Parathyroid adenoma (tissue), 2 donors: ENCODE measurements around the gene ARHGAP27.

Experiments used
- H2AFZ ChIP-seq: fragments of 300-600 bp; sonication (generic); one replicate; pipeline ENCODE4 v1.7.0; 2017; ENCODE audit warnings: antibody characterized with exemption, mild to moderate bottlenecking
- H3K27ac ChIP-seq: fragments of 300-600 bp; sonication (generic); one replicate; pipeline ENCODE4 v1.7.0; 2017
- H3K27me3 ChIP-seq: fragments of 300-600 bp; sonication (generic); one replicate; pipeline ENCODE4 v1.7.0; 2017; ENCODE audit warnings: low read length; ENCODE audit not compliant: control insufficient read depth, insufficient read depth
- H3K36me3 ChIP-seq: fragments of 300-600 bp; sonication (generic); one replicate; pipeline ENCODE4 v1.7.0; 2017; ENCODE audit warnings: low read length; ENCODE audit not compliant: control insufficient read depth, insufficient read depth
- H3K4me1 ChIP-seq: fragments of 300-600 bp; sonication (generic); one replicate; pipeline ENCODE4 v1.7.0; 2017; ENCODE audit warnings: control low read depth
- H3K4me2 ChIP-seq: fragments of 300-600 bp; sonication (generic); one replicate; pipeline ENCODE4 v1.7.0; 2017; ENCODE audit warnings: low read length
- H3K4me3 ChIP-seq: fragments of 300-600 bp; sonication (generic); one replicate; pipeline ENCODE4 v1.7.0; 2017; ENCODE audit warnings: low read depth, low read length
- H3K79me2 ChIP-seq: fragments of 300-600 bp; sonication (generic); one replicate; pipeline ENCODE4 v1.7.0; 2017; ENCODE audit warnings: control low read depth
- H3K9ac ChIP-seq: fragments of 300-600 bp; sonication (generic); one replicate; pipeline ENCODE4 v1.7.0; 2017; ENCODE audit warnings: mild to moderate bottlenecking
- H3K9me3 ChIP-seq: fragments of 300-600 bp; sonication (generic); one replicate; pipeline ENCODE4 v1.7.0; 2017; ENCODE audit warnings: low read length; ENCODE audit not compliant: control insufficient read depth
- TF ChIP-seq, protein P1 (sequence below): fragments of 300-600 bp; sonication (generic); IDR thresholded peaks from one replicate; pipeline ENCODE4 v1.7.0; 2017; ENCODE audit warnings: antibody characterized with exemption, mild to moderate bottlenecking
- donor health status: primary hyperparathyroidism.

Gene ARHGAP27

DNA sequence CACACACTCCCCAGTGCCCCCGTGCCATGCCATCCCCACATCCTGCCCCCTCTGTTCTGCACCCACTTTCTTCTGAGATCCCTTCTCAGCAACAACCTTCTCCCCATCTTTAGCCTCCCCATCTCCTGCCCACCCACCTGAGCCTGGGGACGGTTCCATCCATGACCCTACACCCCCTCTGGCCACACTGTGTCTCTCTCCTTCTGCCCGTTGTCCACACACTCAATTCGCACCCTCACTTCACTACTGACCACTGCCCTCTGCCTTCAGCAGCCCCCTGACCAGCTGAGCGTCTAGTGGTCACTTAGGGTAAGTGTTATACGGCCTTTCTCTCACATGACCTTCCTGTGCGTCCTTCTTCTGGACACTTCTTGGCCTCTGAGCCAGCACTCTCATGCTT lies 6.1 kb downstream of the ARHGAP27 start:
- Histone ChIP-seq H3K9ac (no peak overlapping the region), H3K4me3 (no peak overlapping the region), H3K9me3 (no peaks in the 10 kb centered on the region), H3K79me2 (peaks cover 6% of the 10 kb centered on the region), H3K27ac (no peak overlapping the region), H3K27me3 (no peaks in the 10 kb centered on the region), H2AFZ (no peak overlapping the region), H3K4me1 (peaks cover 10% of the 10 kb centered on the region), H3K4me2 (no peak overlapping the region), H3K36me3 (no peaks in the 10 kb centered on the region)
- TF ChIP-seq, protein P1, sequence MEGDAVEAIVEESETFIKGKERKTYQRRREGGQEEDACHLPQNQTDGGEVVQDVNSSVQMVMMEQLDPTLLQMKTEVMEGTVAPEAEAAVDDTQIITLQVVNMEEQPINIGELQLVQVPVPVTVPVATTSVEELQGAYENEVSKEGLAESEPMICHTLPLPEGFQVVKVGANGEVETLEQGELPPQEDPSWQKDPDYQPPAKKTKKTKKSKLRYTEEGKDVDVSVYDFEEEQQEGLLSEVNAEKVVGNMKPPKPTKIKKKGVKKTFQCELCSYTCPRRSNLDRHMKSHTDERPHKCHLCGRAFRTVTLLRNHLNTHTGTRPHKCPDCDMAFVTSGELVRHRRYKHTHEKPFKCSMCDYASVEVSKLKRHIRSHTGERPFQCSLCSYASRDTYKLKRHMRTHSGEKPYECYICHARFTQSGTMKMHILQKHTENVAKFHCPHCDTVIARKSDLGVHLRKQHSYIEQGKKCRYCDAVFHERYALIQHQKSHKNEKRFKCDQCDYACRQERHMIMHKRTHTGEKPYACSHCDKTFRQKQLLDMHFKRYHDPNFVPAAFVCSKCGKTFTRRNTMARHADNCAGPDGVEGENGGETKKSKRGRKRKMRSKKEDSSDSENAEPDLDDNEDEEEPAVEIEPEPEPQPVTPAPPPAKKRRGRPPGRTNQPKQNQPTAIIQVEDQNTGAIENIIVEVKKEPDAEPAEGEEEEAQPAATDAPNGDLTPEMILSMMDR, result no peak

DNA sequence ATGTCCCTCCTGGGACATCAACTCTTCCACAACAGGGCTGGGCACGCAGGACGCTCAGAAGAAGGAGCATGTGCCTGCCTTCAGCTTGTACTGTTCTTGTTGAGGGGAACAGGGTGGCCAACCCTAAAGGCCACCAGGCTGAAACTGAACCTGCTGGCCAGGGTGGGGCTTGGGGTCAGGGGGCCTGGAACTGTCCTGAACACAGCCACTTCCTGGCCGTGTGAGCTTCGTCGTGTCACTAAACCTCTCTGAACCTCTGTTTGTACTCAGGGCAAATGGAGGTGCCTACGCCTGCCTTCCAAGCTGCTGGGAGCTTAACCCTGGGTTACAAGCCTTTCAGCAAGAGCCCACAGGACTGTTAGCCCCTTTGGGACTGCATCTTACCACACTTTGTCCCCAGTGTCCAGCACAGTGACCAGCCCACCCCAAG lies 6.7 kb downstream of the ARHGAP27 start:
- TF ChIP-seq, protein P1, result no peak
- H2AFZ ChIP-seq, result peak overlapping the region; percentile 89
- peak overlapping the region; percentile 72 for H3K4me2 ChIP-seq
- no peak overlapping the region for H3K9ac ChIP-seq
- no peak overlapping the region for H3K27ac ChIP-seq
- peaks cover 10% of the 10 kb centered on the region for H3K4me1 ChIP-seq
- H3K36me3 ChIP-seq, result no peaks in the 10 kb centered on the region
- peaks cover 11% of the 10 kb centered on the region for H3K79me2 ChIP-seq
- no peaks in the 10 kb centered on the region for H3K9me3 ChIP-seq
- no peaks in the 10 kb centered on the region for H3K27me3 ChIP-seq
- H3K4me3 ChIP-seq, result peak overlapping the region; percentile 68

DNA sequence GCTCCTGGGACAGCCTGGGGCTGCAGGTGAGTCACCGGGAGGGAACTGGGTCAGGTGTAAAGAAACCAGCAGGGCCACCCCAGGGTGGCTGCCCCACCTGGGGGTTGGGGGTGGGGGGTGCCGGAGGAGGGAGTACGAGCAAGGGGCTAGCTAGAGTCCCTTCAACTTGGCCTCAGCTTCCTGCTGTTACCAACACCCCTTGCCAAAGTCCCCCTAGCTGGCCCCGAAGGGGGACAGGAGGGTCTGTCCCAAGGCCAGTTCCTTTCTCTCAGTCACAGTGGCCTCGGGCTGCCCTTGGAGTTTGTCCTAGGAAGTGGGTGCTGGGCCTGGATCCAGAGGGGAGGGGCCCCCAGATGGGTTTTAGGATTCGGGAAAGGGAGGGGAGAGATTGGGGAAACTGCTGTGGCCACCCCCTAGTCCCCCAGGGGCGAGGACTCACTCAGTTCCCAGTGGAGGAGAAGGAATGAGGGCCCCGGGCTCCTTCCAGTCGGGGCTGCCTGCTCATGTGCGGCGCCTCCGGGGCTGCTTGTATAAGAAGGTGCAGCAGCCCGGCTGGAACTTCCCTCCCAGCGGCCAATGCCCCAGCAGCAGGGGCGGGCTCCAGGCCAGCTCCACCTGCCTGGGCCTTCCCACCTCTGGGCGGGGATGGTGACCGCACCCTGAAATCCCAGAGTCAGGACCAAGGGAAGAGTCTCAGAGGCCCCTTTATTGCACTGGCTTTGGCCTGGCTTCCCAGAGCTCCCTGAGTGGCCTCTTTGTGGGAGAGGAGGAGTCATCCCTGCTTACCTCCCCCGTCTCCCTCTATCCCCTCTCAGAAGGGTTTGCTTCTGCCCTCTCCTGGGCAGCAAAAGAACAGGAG lies 7.3 kb downstream of the ARHGAP27 start:
- peak overlapping the region; percentile 68 for H3K4me3 ChIP-seq

DNA sequence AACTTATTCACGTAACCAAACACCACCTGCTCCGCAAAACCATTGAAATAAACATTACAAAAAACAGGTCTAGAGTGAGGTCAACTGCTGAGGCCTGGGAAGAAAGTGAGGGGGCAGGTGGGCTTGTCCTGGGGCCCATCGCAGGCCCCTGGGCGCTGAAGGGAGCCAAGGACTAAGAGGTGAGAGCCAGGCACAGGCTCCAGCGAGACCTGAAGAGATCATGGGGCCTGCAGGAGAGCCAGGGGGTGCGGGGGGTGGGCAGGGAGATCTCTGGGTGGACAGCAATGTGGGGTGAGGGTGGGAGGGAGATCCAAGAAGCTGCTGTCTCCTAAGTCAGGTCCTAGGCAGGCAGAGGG lies 7.9 kb downstream of the ARHGAP27 start:
- Histone ChIP-seq H3K27me3 (no peaks in the 10 kb centered on the region), H3K4me3 (peak overlapping the region; percentile 68), H3K36me3 (no peaks in the 10 kb centered on the region), H3K9ac (no peak overlapping the region), H3K79me2 (peaks cover 16% of the 10 kb centered on the region), H3K27ac (peak overlapping the region; percentile 79), H3K4me1 (peaks cover 10% of the 10 kb centered on the region), H3K4me2 (peak overlapping the region; percentile 72), H2AFZ (peak overlapping the region; percentile 89), H3K9me3 (no peaks in the 10 kb centered on the region)
- TF ChIP-seq, protein P1, result no peak

More for the DNA sequence above, 7.3 kb downstream of the ARHGAP27 start:
- TF ChIP-seq, protein P1, result peak; percentile 50
- Histone ChIP-seq H3K36me3 (no peaks in the 10 kb centered on the region), H3K4me2 (peak overlapping the region; percentile 72), H2AFZ (peak overlapping the region; percentile 89), H3K27ac (peak overlapping the region; percentile 79), H3K27me3 (no peaks in the 10 kb centered on the region), H3K4me1 (peaks cover 10% of the 10 kb centered on the region), H3K79me2 (peaks cover 11% of the 10 kb centered on the region), H3K9ac (no peak overlapping the region), H3K9me3 (no peaks in the 10 kb centered on the region)

DNA sequence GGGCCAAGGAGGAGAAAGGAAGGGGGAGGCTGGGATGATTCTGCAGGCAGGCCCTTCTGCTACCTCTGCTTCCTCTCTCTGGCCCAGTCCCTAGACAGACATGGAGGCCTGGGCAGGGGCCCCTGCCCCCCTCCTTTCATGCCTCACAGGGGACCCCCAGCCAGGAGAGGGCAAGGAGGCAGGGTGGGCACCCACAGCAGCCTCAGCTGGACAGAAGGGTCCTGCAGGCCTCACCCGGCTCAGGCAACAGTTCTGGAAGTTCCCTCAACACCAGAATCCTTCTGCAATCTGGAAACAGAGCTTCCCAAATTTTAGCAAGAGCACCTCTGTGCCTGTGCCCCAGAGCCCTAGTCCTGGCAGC lies 8.7 kb downstream of the ARHGAP27 start:
- Histone ChIP-seq H3K4me3 (no peak overlapping the region), H2AFZ (no peak overlapping the region), H3K27ac (no peak overlapping the region), H3K9ac (no peak overlapping the region), H3K4me1 (peaks cover 10% of the 10 kb centered on the region), H3K79me2 (peaks cover 17% of the 10 kb centered on the region), H3K27me3 (no peaks in the 10 kb centered on the region), H3K4me2 (no peak overlapping the region), H3K36me3 (no peaks in the 10 kb centered on the region), H3K9me3 (no peaks in the 10 kb centered on the region)
- TF ChIP-seq, protein P1, result no peak
